Measurements from ENCODE around the gene GNAI3.

Gene GNAI3

GRCh38 chr1:109661391-109661790 is 113.0 kb downstream of the GNAI3 start:
- no peak for DNase-seq (ENCODE audit: low spot score)

- no peak for DNase-seq (ENCODE audit: low spot score)
Measured at GRCh38 chr1:109664671-109665070, 116.3 kb downstream of the GNAI3 start.

GRCh38 chr1:109667452-109668122 is 119.2 kb downstream of the GNAI3 start, which contains the start of gene GSTM2:
GSTM2 (plus strand) TSS chr1:109668057; CDS start chr1:109668116, 59 bp downstream.
- DNase-seq (ENCODE audit: low spot score) = peak; percentile 82
